DND-41 (cell line): Measurements from ENCODE around the gene PXN.

Experiments
- ATAC-seq: fragments of 200-7000 bp; cut with Tn5 transposase; 3 replicates; pipeline ENCODE4 v1.9.1; 2021; ENCODE audit warnings: low read depth; ENCODE audit not compliant: insufficient read depth
- DNase-seq: peaks from one replicate; pipeline ENCODE4 v3.0.0-alpha.2; 2020
- H2AFZ ChIP-seq: 2 replicates; pipeline ENCODE4 v1.6.0; 2012; ENCODE audit warnings: low read depth, low read length
- H3K27ac ChIP-seq: 2 replicates; pipeline ENCODE4 v1.5.1; 2012; ENCODE audit warnings: low read length, inconsistent platforms
- H3K27me3 ChIP-seq: fragments of 200-600 bp; sonication (generic); 2 replicates; pipeline ENCODE4 v1.6.0; 2012; ENCODE audit warnings: low read length, mild to moderate bottlenecking, inconsistent platforms; ENCODE audit not compliant: insufficient read depth, poor library complexity
- H3K36me3 ChIP-seq: 2 replicates; pipeline ENCODE4 v1.5.1; 2012; ENCODE audit warnings: low read length, inconsistent platforms; ENCODE audit not compliant: insufficient read depth
- H3K4me1 ChIP-seq: 2 replicates; pipeline ENCODE4 v1.5.1; 2012; ENCODE audit warnings: mild to moderate bottlenecking, low read length; ENCODE audit not compliant: insufficient read depth
- H3K4me2 ChIP-seq: 2 replicates; pipeline ENCODE4 v1.6.0; 2012; ENCODE audit warnings: mild to moderate bottlenecking, moderate library complexity, low read length, inconsistent platforms; ENCODE audit not compliant: insufficient read depth
- H3K4me3 ChIP-seq, 2 experiments: fragments of 200-600 bp in 1 of 2; shearing (Covaris generic) in 1 of 2; 2 replicates each; pipeline ENCODE4 v1.5.1; 2012 to 2016; ENCODE audit warnings: inconsistent platforms in 2 of 2, low read length in 2 of 2, mild to moderate bottlenecking in 2 of 2, low read depth in 1 of 2, moderate library complexity in 1 of 2
- H3K79me2 ChIP-seq: 2 replicates; pipeline ENCODE4 v1.6.0; 2012; ENCODE audit warnings: low read length, inconsistent platforms; ENCODE audit not compliant: insufficient read depth
- H3K9ac ChIP-seq: 2 replicates; pipeline ENCODE4 v1.6.0; 2012; ENCODE audit warnings: low read depth, mild to moderate bottlenecking, inconsistent platforms, low read length, moderate library complexity
- H3K9me3 ChIP-seq: 2 replicates; pipeline ENCODE4 v1.5.1; 2012; ENCODE audit warnings: low read length, moderate library complexity, mild to moderate bottlenecking, inconsistent platforms; ENCODE audit not compliant: insufficient read depth, severe bottlenecking
- H4K20me1 ChIP-seq: 2 replicates; pipeline ENCODE4 v1.6.0; 2012; ENCODE audit warnings: low read length; ENCODE audit not compliant: insufficient read depth
- EZH2 ChIP-seq: IDR thresholded peaks from 3 replicates; pipeline ENCODE4 v1.6.1; 2012; ENCODE audit warnings: borderline replicate concordance, low read depth, mild to moderate bottlenecking, moderate library complexity, low read length, inconsistent platforms; ENCODE audit not compliant: severe bottlenecking
- TF ChIP-seq, protein P1 (sequence below): IDR thresholded peaks from 2 replicates; pipeline ENCODE4 v1.5.1; 2012; ENCODE audit warnings: borderline replicate concordance, low read length, moderate library complexity, mild to moderate bottlenecking; ENCODE audit not compliant: poor library complexity, severe bottlenecking; ENCODE audit errors: extremely low read depth

Gene PXN

DNA sequence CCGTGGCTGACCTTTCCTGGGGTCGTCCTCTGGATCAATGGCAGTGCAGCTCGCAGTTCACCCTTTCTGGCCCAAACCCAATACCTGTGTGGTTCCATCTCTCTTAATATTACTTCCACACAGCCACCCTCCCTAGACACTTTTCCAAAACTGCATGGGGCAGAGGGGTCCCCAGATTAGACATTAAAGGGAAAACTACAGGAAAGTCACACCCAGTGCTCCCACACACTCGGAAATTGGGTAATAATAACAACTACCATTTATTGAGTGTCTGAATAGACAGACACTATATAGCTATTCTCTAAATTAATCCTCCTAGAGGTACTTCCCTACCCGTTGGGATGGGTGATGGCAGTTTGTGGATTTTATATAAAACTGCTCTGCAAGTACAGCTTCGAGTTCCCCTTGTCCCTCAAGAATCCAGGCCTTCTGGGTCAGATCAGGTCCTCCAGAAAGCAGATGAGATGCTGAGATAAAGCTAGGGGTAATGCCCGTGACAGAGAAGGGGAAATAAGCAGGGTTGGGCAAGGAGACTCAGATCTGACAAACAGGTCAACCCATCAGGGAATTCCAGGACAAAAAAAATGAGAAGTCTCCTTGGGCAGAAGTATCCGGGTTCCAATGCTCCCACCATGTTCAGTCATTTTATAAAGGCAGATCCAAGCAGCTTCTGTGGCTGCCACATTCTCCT lies 795 bp upstream of the PXN start:
- Histone ChIP-seq H3K36me3 (no peaks in the 10 kb centered on the region), H4K20me1 (peaks cover 10% of the 10 kb centered on the region; the same call in 1 of the 2 replicates), H3K27ac (no peak overlapping the region), H3K4me2 (peak overlapping the region; percentile 40; the same call in 1 of the 2 replicates), H3K9me3 (no peaks in the 10 kb centered on the region), H3K27me3 (no peaks in the 10 kb centered on the region), H3K4me1 (peaks cover 17% of the 10 kb centered on the region), H3K9ac (no peak overlapping the region), H3K4me3 (peak overlapping the region in 1 of 2 experiments; percentile 43; a peak in 1 of 4 replicates), H2AFZ (no peak overlapping the region; the same call in 1 of the 2 replicates), H3K79me2 (peaks cover 7% of the 10 kb centered on the region)
- TF ChIP-seq, protein P1, sequence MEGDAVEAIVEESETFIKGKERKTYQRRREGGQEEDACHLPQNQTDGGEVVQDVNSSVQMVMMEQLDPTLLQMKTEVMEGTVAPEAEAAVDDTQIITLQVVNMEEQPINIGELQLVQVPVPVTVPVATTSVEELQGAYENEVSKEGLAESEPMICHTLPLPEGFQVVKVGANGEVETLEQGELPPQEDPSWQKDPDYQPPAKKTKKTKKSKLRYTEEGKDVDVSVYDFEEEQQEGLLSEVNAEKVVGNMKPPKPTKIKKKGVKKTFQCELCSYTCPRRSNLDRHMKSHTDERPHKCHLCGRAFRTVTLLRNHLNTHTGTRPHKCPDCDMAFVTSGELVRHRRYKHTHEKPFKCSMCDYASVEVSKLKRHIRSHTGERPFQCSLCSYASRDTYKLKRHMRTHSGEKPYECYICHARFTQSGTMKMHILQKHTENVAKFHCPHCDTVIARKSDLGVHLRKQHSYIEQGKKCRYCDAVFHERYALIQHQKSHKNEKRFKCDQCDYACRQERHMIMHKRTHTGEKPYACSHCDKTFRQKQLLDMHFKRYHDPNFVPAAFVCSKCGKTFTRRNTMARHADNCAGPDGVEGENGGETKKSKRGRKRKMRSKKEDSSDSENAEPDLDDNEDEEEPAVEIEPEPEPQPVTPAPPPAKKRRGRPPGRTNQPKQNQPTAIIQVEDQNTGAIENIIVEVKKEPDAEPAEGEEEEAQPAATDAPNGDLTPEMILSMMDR = no peak
- TF ChIP-seq EZH2 = no peak
- ATAC-seq = no peak
- DNase-seq = no peak

GRCh38 chr12:120264904-120265472 lies 542 bp downstream of the PXN start:
- TF ChIP-seq EZH2 = no peak
- TF ChIP-seq, protein P1 = no peak
- DNase-seq (no peak), ATAC-seq (peak; percentile 32; the same call in 2 of the 3 replicates)
- Histone ChIP-seq H3K9me3 (no peaks in the 10 kb centered on the region), H3K9ac (peak overlapping the region; percentile 84), H3K4me3 (peak overlapping the region; percentile 54 to 76; a peak in 3 of 4 replicates), H2AFZ (peak overlapping the region; percentile 89), H3K27me3 (no peaks in the 10 kb centered on the region), H3K79me2 (peaks cover 7% of the 10 kb centered on the region), H3K36me3 (no peaks in the 10 kb centered on the region), H3K27ac (peak overlapping the region; percentile 25; the same call in 1 of the 2 replicates), H4K20me1 (peaks cover 10% of the 10 kb centered on the region; the same call in 1 of the 2 replicates), H3K4me1 (peaks cover 17% of the 10 kb centered on the region), H3K4me2 (peak overlapping the region; percentile 89)

- Histone ChIP-seq H3K27me3 (no peaks in the 10 kb centered on the region), H3K79me2 (peaks cover 7% of the 10 kb centered on the region), H3K4me3 (peak overlapping the region; percentile 54 to 76; a peak in 3 of 4 replicates), H4K20me1 (peaks cover 10% of the 10 kb centered on the region; the same call in 1 of the 2 replicates), H3K9me3 (no peaks in the 10 kb centered on the region), H3K9ac (peak overlapping the region; percentile 84), H3K4me2 (peak overlapping the region; percentile 89), H3K27ac (no peak overlapping the region; the same call in 1 of the 2 replicates), H3K4me1 (peaks cover 17% of the 10 kb centered on the region), H3K36me3 (no peaks in the 10 kb centered on the region), H2AFZ (no peak overlapping the region)
- ATAC-seq (no peak), DNase-seq (no peak)
- no peak for TF ChIP-seq EZH2
- TF ChIP-seq, protein P1 = no peak
Observed at GRCh38 chr12:120264086-120264903, 1.2 kb downstream of the PXN start.
